Panc1 (cell line): ENCODE measurements around the gene WFDC2. TPM values are rescaled to one million over a fixed set of nuclear protein-coding genes. Genes with fewer than 3 reads are reported as not detected.

Experiments
- ATAC-seq: fragments of 200-7000 bp; cut with Tn5 transposase; 2 replicates; pipeline ENCODE4 v1.9.1; 2020; ENCODE audit warnings: mild to moderate bottlenecking, moderate library complexity
- BruUV-seq: library from RNA; stranded (reverse); fragments of 400-500 nt; replicated peaks from 2 replicates; lab custom pipeline; 2021; lab: Mats Ljungman, UMichigan
- CTCF ChIA-PET: fragments of 300-600 bp; sonication (Branson Sonifier 250); formaldehyde crosslinking; loops from one replicate; lab custom pipeline; 2022; ENCODE audit warnings: antibody characterized with exemption; lab: Charles Lee
- POLR2A ChIA-PET: fragments of 300-600 bp; sonication (Branson Sonifier 250); formaldehyde crosslinking; loops from one replicate; lab custom pipeline; 2022; ENCODE audit warnings: antibody characterized with exemption; lab: Charles Lee
- DNase-seq: peaks from one replicate; pipeline ENCODE4 v3.0.0-alpha.2; 2010; ENCODE audit warnings: low read depth, low spot score
- H3K27ac ChIP-seq: 2 replicates; pipeline ENCODE4 v1.5.1; 2011; ENCODE audit warnings: mild to moderate bottlenecking, low read length, inconsistent platforms
- H3K27me3 ChIP-seq: fragments of 200-500 bp; sonication (Bioruptor generic); 2 replicates; pipeline ENCODE4 v1.6.0; 2014; ENCODE audit warnings: low read length, inconsistent platforms; ENCODE audit not compliant: control insufficient read depth, insufficient read depth
- H3K36me3 ChIP-seq: fragments of 200-500 bp; sonication (Bioruptor generic); 2 replicates; pipeline ENCODE4 v1.5.1; 2014; ENCODE audit warnings: inconsistent platforms, mild to moderate bottlenecking, low read length, moderate library complexity; ENCODE audit not compliant: control insufficient read depth, insufficient read depth
- H3K4me1 ChIP-seq: 2 replicates; pipeline ENCODE4 v1.5.1; 2011; ENCODE audit warnings: inconsistent platforms, mild to moderate bottlenecking, low read length, moderate library complexity; ENCODE audit not compliant: control insufficient read depth, insufficient read depth
- H3K4me3 ChIP-seq, 2 experiments: 2 replicates each; pipeline ENCODE4 v1.5.1; 2011 to 2012; ENCODE audit warnings: low read depth in 2 of 2, low read length in 2 of 2, mild to moderate bottlenecking in 2 of 2, inconsistent platforms in 1 of 2, moderate library complexity in 1 of 2
- H3K9me3 ChIP-seq: fragments of 200-500 bp; sonication (Bioruptor generic); 2 replicates; pipeline ENCODE4 v1.5.1; 2014; ENCODE audit warnings: low read depth, mild to moderate bottlenecking, inconsistent platforms, low read length, moderate library complexity; ENCODE audit not compliant: control insufficient read depth, insufficient read depth
- POLR2AphosphoS5 ChIP-seq: IDR thresholded peaks from 2 replicates; pipeline ENCODE4 v1.6.1; 2012; ENCODE audit warnings: mild to moderate bottlenecking, low read depth, low read length, moderate library complexity
- SIN3A ChIP-seq: IDR thresholded peaks from 2 replicates; pipeline ENCODE4 v1.6.1; 2012; ENCODE audit warnings: low read depth, mild to moderate bottlenecking, low read length, moderate library complexity, borderline replicate concordance; ENCODE audit not compliant: insufficient read depth
- TCF7L2 ChIP-seq: IDR thresholded peaks from 2 replicates; pipeline ENCODE4 v1.6.1; 2011; ENCODE audit warnings: mild to moderate bottlenecking, low read depth, low read length, inconsistent platforms
- in situ Hi-C: cut with HindIII; loops from 2 replicates; pipeline ENCODE4 v1.10.0; 2016; ENCODE audit warnings: low sequenced_read_pairs, low pct_unique_long_range_greater_than_20kb
- intact Hi-C: fragments of 100-400 bp; cut with micrococcal nuclease; formaldehyde crosslinking; loops from one replicate; pipeline ENCODE4 v1.10.0; 2022; ENCODE audit not compliant: unreplicated experiment
- total RNA-seq: library from RNA; stranded (reverse); gene quantifications from one replicate; pipeline ENCODE4 v1.2.1, GENCODE V29; 2021; ENCODE audit not compliant: unreplicated experiment
- TF ChIP-seq, protein P1 (sequence below): fragments of 450-650 bp; IDR thresholded peaks from 2 replicates; pipeline ENCODE4 v1.5.1; 2017; ENCODE audit warnings: mild to moderate bottlenecking
- TF ChIP-seq, protein P2 (sequence below), 2 experiments: IDR thresholded peaks; 2 replicates each; pipeline ENCODE4 v1.6.1; 2011 to 2012; ENCODE audit warnings: low read depth in 2 of 2, control low read depth in 1 of 2, low read length in 1 of 2, mild to moderate bottlenecking in 1 of 2, moderate library complexity in 1 of 2; ENCODE audit not compliant: insufficient read depth in 1 of 2

WFDC2 gene
- total RNA-seq, 1 experiment from 2014 or later: 1.6 TPM

DNA sequence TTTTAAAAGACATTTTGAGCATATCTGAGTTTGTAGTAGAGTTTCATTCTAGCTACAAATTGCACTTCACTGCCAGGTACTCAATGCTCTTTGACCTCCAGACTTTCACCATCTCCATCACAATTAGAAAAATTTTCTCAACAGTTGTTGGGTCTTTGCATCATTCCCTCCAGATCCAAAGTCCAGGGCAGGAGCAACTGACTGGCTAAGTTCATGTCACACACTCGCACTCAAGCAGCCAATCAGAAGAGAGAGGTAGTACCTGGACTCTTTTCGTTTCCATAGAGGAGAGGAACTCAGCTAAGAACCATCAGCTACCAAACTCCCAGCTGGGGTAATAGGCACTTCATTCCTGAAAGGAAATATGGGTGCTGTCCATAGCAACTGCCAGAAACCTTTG lies 36.8 kb downstream of the WFDC2 start:
- Histone ChIP-seq H3K27me3 (peaks cover 8% of the 10 kb centered on the region), H3K36me3 (no peaks in the 10 kb centered on the region), H3K4me3 (no peak overlapping the region), H3K4me1 (no peaks in the 10 kb centered on the region), H3K27ac (no peak overlapping the region), H3K9me3 (no peaks in the 10 kb centered on the region)
- intact Hi-C loops: no loop called here
- in situ Hi-C loops: no loop called here
- no peak for TF ChIP-seq SIN3A
- BruUV-seq: no TSS peak
- ATAC-seq (no peak), DNase-seq (no peak)
- CTCF ChIA-PET: no interaction called here
- POLR2A ChIA-PET: no interaction called here

DNA sequence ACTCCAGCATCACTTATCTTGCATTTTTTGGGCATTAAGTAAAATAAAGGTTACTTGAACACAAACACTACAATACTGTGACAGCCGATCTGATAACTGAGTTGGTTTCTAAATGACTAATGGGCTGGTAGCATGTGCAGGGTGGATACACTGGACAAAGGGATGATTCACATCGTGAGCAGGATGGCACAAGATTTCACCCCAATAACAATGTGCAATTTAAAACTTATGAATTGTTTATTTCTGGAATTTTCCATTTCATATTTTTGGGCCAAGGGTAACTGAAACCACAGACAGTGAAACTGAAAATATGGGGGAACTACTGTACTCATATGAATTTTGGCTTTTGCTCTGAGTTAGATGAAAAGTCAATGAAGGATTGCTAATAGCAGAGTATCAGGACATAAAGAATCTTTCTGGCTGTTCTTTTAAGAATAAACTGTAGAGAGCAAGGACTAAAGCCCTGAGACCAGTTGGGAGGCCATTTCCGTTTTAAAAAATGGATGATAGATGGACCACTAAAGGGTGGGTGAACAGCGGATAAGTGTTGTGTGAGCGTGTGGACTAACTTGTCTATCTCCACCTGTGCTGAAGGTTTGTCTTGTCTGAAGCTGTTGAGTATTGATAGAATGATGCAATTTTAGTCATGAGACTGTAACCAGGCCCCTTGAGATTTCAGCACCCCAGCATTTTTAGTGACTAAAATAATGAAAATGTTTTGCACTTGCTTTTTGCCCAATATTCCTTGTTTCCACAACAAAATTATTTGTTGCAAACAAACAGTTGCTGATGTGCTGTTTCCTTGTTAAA lies 37.7 kb downstream of the WFDC2 start:
- no peaks in the 10 kb centered on the region for H3K9me3 ChIP-seq
- H3K4me1 ChIP-seq: no peaks in the 10 kb centered on the region
- POLR2A ChIA-PET: no interaction called here
- H3K36me3 ChIP-seq: no peaks in the 10 kb centered on the region
- BruUV-seq: no TSS peak
- in situ Hi-C loops (no loop called here), intact Hi-C loops (no loop called here)
- DNase-seq: no peak
- CTCF ChIA-PET: no interaction called here
- H3K27ac ChIP-seq: no peak overlapping the region
- no peak for ATAC-seq
- H3K27me3 ChIP-seq: peaks cover 7% of the 10 kb centered on the region
- no peak overlapping the region for H3K4me3 ChIP-seq
- TF ChIP-seq POLR2AphosphoS5 (no peak), TCF7L2 (no peak), SIN3A (no peak)
- TF ChIP-seq, protein P1, sequence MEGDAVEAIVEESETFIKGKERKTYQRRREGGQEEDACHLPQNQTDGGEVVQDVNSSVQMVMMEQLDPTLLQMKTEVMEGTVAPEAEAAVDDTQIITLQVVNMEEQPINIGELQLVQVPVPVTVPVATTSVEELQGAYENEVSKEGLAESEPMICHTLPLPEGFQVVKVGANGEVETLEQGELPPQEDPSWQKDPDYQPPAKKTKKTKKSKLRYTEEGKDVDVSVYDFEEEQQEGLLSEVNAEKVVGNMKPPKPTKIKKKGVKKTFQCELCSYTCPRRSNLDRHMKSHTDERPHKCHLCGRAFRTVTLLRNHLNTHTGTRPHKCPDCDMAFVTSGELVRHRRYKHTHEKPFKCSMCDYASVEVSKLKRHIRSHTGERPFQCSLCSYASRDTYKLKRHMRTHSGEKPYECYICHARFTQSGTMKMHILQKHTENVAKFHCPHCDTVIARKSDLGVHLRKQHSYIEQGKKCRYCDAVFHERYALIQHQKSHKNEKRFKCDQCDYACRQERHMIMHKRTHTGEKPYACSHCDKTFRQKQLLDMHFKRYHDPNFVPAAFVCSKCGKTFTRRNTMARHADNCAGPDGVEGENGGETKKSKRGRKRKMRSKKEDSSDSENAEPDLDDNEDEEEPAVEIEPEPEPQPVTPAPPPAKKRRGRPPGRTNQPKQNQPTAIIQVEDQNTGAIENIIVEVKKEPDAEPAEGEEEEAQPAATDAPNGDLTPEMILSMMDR: no peak
- TF ChIP-seq, protein P2, sequence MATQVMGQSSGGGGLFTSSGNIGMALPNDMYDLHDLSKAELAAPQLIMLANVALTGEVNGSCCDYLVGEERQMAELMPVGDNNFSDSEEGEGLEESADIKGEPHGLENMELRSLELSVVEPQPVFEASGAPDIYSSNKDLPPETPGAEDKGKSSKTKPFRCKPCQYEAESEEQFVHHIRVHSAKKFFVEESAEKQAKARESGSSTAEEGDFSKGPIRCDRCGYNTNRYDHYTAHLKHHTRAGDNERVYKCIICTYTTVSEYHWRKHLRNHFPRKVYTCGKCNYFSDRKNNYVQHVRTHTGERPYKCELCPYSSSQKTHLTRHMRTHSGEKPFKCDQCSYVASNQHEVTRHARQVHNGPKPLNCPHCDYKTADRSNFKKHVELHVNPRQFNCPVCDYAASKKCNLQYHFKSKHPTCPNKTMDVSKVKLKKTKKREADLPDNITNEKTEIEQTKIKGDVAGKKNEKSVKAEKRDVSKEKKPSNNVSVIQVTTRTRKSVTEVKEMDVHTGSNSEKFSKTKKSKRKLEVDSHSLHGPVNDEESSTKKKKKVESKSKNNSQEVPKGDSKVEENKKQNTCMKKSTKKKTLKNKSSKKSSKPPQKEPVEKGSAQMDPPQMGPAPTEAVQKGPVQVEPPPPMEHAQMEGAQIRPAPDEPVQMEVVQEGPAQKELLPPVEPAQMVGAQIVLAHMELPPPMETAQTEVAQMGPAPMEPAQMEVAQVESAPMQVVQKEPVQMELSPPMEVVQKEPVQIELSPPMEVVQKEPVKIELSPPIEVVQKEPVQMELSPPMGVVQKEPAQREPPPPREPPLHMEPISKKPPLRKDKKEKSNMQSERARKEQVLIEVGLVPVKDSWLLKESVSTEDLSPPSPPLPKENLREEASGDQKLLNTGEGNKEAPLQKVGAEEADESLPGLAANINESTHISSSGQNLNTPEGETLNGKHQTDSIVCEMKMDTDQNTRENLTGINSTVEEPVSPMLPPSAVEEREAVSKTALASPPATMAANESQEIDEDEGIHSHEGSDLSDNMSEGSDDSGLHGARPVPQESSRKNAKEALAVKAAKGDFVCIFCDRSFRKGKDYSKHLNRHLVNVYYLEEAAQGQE (IDR thresholded peaks at IDR 0.05; ENCODE audit: insufficient read depth in 1 of 2, low read depth in 2 of 2, low read length in 1 of 2): no peak
